HepG2 (cell line): ENCODE data around the gene AKAP12.

Experiments
- CTCF ChIP-seq: sonication (generic); formaldehyde crosslinking; IDR thresholded peaks from 2 replicates; pipeline ENCODE4 v1.5.0; 2020; ENCODE audit warnings: mild to moderate bottlenecking, missing genetic modification reagents, moderate library complexity
- ELF1 ChIP-seq: sonication (generic); formaldehyde crosslinking; IDR thresholded peaks from 2 replicates; pipeline ENCODE4 v1.4.0; 2020; ENCODE audit warnings: missing genetic modification reagents
- MAFF ChIP-seq: IDR thresholded peaks from 2 replicates; pipeline ENCODE4 v1.6.1; 2011; ENCODE audit warnings: low read depth, low read length, improper control_type of control experiment
- POGK ChIP-seq: sonication (generic); formaldehyde crosslinking; conservative IDR thresholded peaks from 2 replicates; pipeline ENCODE4 v1.8.0; 2022; ENCODE audit warnings: mild to moderate bottlenecking, moderate library complexity, missing genetic modification reagents
- SRSF9 ChIP-seq: fragments of 200-400 bp; formaldehyde crosslinking; IDR thresholded peaks from 2 replicates; pipeline ENCODE4 v1.6.1; 2018; ENCODE audit warnings: borderline replicate concordance, mild to moderate bottlenecking, low read depth, low read length; ENCODE audit not compliant: insufficient read depth, poor library complexity, severe bottlenecking
- ZBTB26 ChIP-seq: IDR thresholded peaks from 2 replicates; pipeline ENCODE4 v1.6.1; 2016; ENCODE audit warnings: missing compliant biosample characterization, missing genetic modification reagents, borderline replicate concordance
- ZBTB7B ChIP-seq: sonication (generic); formaldehyde crosslinking; IDR thresholded peaks from 2 replicates; pipeline ENCODE4 v1.4.0; 2020; ENCODE audit warnings: missing genetic modification reagents
- ZNF121 ChIP-seq: sonication (generic); formaldehyde crosslinking; IDR thresholded peaks from 2 replicates; pipeline ENCODE4 v1.5.0; 2020; ENCODE audit warnings: mild to moderate bottlenecking, missing genetic modification reagents
- ZNF24 ChIP-seq: fragments of 450-650 bp; IDR thresholded peaks from 2 replicates; pipeline ENCODE4 v1.6.1; 2017; ENCODE audit warnings: antibody characterized with exemption, mild to moderate bottlenecking

GRCh38 chr6:151280859-151281258 is 41.1 kb downstream of the AKAP12 start:
- no peak for TF ChIP-seq ZNF24
- TF ChIP-seq ZNF121 (CRISPR knock-in tag) = no peak
- no peak for TF ChIP-seq SRSF9
- no peak for TF ChIP-seq CTCF (CRISPR knock-in tag)
- TF ChIP-seq MAFF = no peak
- no peak for TF ChIP-seq POGK (CRISPR knock-in tag)
- no peak for TF ChIP-seq ELF1
- TF ChIP-seq ZBTB7B (CRISPR knock-in tag) = no peak
- no peak for TF ChIP-seq ZBTB26 (CRISPR knock-in tag)
